ENCODE results near the gene CHD9. TPM values are rescaled to one million over a fixed set of nuclear protein-coding genes. Genes with fewer than 3 reads are reported as not detected.

Gene CHD9
- total and polyA plus RNA-seq, 9 of the 15 experiments (the other 6 are each of a cell fraction or from before 2014, with no cell fraction given): 29.0 to 69.3 (median 40.6) TPM

GRCh38 chr16:53053967-53054669 lies 673 bp upstream of the CHD9 start (continued):
- no peak for TF ChIP-seq CAMTA2 (CRISPR knock-in tag; conservative IDR thresholded peaks at IDR 0.05)
- no peak for TF ChIP-seq SIRT6 (IDR thresholded peaks at IDR 0.05; ENCODE audit: low read depth, low read length)
- TF ChIP-seq HDAC2 (IDR thresholded peaks at IDR 0.05): 0 out of 2 replicates have a peak, but pooled peaks have one; percentile 9
- 0 out of 2 replicates have a peak, but pooled peaks have one; percentile 2 for TF ChIP-seq E2F3 (CRISPR knock-in tag; IDR thresholded peaks at IDR 0.05)
- no peak for TF ChIP-seq IRF9 (tag; IDR thresholded peaks at IDR 0.05)
- TF ChIP-seq HNRNPH1 (optimal IDR thresholded peaks at IDR 0.05; ENCODE audit: low read depth, low read length): no peak
- no peak for TF ChIP-seq ZNF778 (CRISPR knock-in tag; IDR thresholded peaks at IDR 0.05)
- TF ChIP-seq RBM39 (optimal IDR thresholded peaks at IDR 0.05; ENCODE audit: low read depth, low read length): no peak
- no peak for TF ChIP-seq RBM34 (IDR thresholded peaks at IDR 0.05; ENCODE audit: borderline replicate concordance, insufficient read depth, low read length)
- TF ChIP-seq ZNF395 (CRISPR knock-in tag; IDR thresholded peaks at IDR 0.05): 0 out of 2 replicates have a peak, but pooled peaks have one; percentile 23
- TF ChIP-seq ZNF586 (CRISPR knock-in tag; conservative IDR thresholded peaks at IDR 0.05): no peak
- TF ChIP-seq ZNF668 (CRISPR knock-in tag; IDR thresholded peaks at IDR 0.05): no peak
- TF ChIP-seq HMGN3 (IDR thresholded peaks at IDR 0.05; ENCODE audit: borderline replicate concordance, extremely low read depth, insufficient read length, low read depth, low read length): no peak
- 0 out of 2 replicates have a peak, but pooled peaks have one; percentile 31 for TF ChIP-seq ZSCAN32 (CRISPR knock-in tag; IDR thresholded peaks at IDR 0.05)
- TF ChIP-seq ZNF507 (tag; conservative IDR thresholded peaks at IDR 0.05): no peak
- no peak for TF ChIP-seq CTCF (IDR thresholded peaks at IDR 0.05 in 2 of 3, conservative IDR thresholded peaks at IDR 0.05 in 1 of 3; ENCODE audit: insufficient read depth in 2 of 3, low read depth in 1 of 3, low read length in 3 of 3)
- no peak for TF ChIP-seq PHF20 (IDR thresholded peaks at IDR 0.05; ENCODE audit: partially characterized antibody)
- no peak for TF ChIP-seq MTF1 (CRISPR knock-in tag; IDR thresholded peaks at IDR 0.05; ENCODE audit: borderline replicate concordance)
- TF ChIP-seq ADNP (tag; IDR thresholded peaks at IDR 0.05): peak; percentile 51; the same call in 1 of the 2 replicates
- TF ChIP-seq TEAD2 (tag; IDR thresholded peaks at IDR 0.05): no peak
